HCT116 (cell line): ENCODE data around the gene S100A7.

Source experiments
- POLR2A ChIP-seq: IDR thresholded peaks from 2 replicates; pipeline ENCODE4 v1.7.0; 2011; ENCODE audit warnings: borderline replicate concordance; ENCODE audit not compliant: insufficient read depth, insufficient read length; ENCODE audit errors: extremely low read depth
- TF ChIP-seq, protein P1 (sequence below), 3 experiments: fragments of 200-600 bp in 1 of 3; sonication (generic) in 1 of 3; IDR thresholded peaks in 2 of 3; conservative IDR thresholded peaks in 1 of 3; 2 replicates each; pipeline ENCODE4 v1.5.1; 2012 to 2017; ENCODE audit warnings: low read depth in 2 of 3, low read length in 2 of 3, antibody characterized with exemption in 1 of 3, borderline replicate concordance in 1 of 3, control low read depth in 1 of 3, mild to moderate bottlenecking in 1 of 3, mixed read lengths in 1 of 3, mixed run types in 1 of 3, moderate library complexity in 1 of 3; ENCODE audit not compliant: insufficient read depth in 1 of 3

- TF ChIP-seq, protein P1, sequence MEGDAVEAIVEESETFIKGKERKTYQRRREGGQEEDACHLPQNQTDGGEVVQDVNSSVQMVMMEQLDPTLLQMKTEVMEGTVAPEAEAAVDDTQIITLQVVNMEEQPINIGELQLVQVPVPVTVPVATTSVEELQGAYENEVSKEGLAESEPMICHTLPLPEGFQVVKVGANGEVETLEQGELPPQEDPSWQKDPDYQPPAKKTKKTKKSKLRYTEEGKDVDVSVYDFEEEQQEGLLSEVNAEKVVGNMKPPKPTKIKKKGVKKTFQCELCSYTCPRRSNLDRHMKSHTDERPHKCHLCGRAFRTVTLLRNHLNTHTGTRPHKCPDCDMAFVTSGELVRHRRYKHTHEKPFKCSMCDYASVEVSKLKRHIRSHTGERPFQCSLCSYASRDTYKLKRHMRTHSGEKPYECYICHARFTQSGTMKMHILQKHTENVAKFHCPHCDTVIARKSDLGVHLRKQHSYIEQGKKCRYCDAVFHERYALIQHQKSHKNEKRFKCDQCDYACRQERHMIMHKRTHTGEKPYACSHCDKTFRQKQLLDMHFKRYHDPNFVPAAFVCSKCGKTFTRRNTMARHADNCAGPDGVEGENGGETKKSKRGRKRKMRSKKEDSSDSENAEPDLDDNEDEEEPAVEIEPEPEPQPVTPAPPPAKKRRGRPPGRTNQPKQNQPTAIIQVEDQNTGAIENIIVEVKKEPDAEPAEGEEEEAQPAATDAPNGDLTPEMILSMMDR (IDR thresholded peaks at IDR 0.05 in 2 of 3, conservative IDR thresholded peaks at IDR 0.05 in 1 of 3; ENCODE audit: borderline replicate concordance in 1 of 3, insufficient read depth in 1 of 3, low read depth in 2 of 3, low read length in 2 of 3): no peak
- no peak for TF ChIP-seq POLR2A
These were observed 796 bp downstream of the S100A7 start for GRCh38 chr1:153459655-153460054.
